Uterus (tissue), 4 donors: ENCODE data around the gene SIMC1. TPM values are rescaled to one million over a fixed set of nuclear protein-coding genes. Genes with fewer than 3 reads are reported as not detected.
A peak's percentile ranks its signal among the peaks of the same experiment; 100 is the strongest.

Experiments
- DNase-seq, 2 donors: peaks; one replicate each; pipeline ENCODE4 v3.0.0-alpha.2; 2019 to 2020
- H3K27ac ChIP-seq, 2 donors: fragments of 200-600 bp; sonication (generic); 1 replicate in 1 of 2; 2 replicates in 1 of 2; pipeline ENCODE4 v1.5.1; 2016 to 2018
- H3K27me3 ChIP-seq, 2 donors: fragments of 200-600 bp; sonication (generic); one replicate each; pipeline ENCODE4 v1.5.1; 2018 to 2019; ENCODE audit warnings: control low read depth in 1 of 2
- H3K36me3 ChIP-seq, 2 donors: fragments of 200-600 bp; sonication (generic); one replicate each; pipeline ENCODE4 v1.5.1; 2019; ENCODE audit warnings: control low read depth in 1 of 2
- H3K4me1 ChIP-seq, 2 donors: fragments of 200-600 bp; sonication (generic); one replicate each; pipeline ENCODE4 v1.5.1; 2018 to 2019; ENCODE audit warnings: control low read depth in 1 of 2
- H3K4me3 ChIP-seq, 2 donors: fragments of 200-600 bp; sonication (generic); 1 replicate in 1 of 2; 2 replicates in 1 of 2; pipeline ENCODE4 v1.5.1; 2018 to 2019; ENCODE audit warnings: mild to moderate bottlenecking in 1 of 2
- H3K9me3 ChIP-seq, 2 donors: fragments of 200-600 bp; sonication (generic); one replicate each; pipeline ENCODE4 v1.5.1; 2019; ENCODE audit warnings: control low read depth in 1 of 2
- CTCF ChIP-seq, 4 experiments: fragments of 200-600 bp in 2 of 4; fragments of 450-650 bp in 2 of 4; sonication (generic) in 2 of 4; IDR thresholded peaks; one replicate each; pipeline ENCODE4 v1.5.1; 2016 to 2019; ENCODE audit warnings: antibody characterized with exemption in 4 of 4, mild to moderate bottlenecking in 2 of 4, moderate library complexity in 1 of 4
- POLR2A ChIP-seq, 2 donors: fragments of 450-650 bp; IDR thresholded peaks; one replicate each; pipeline ENCODE4 v1.6.1; 2016; ENCODE audit warnings: antibody characterized with exemption in 2 of 2, mild to moderate bottlenecking in 1 of 2, moderate library complexity in 1 of 2
- intact Hi-C: fragments of 100-400 bp; cut with DNase I; formaldehyde crosslinking; loops from one replicate; pipeline ENCODE4 v1.15.1; 2023; ENCODE audit warnings: low total_unique reads
- total RNA-seq, 4 donors: library from RNA; depleted of rRNA in 3 of 4; stranded (reverse); fragments of >200 nt in 3 of 4; gene quantifications; one replicate each; pipeline versions ENCODE4 v1.1.0 to v1.2.4, GENCODE V29; 2014 to 2023
- donor health status: DM: yes; HTN: yes; CAD: no.

Gene SIMC1
- total RNA-seq, 4 donors from 2014 or later = 1.5 to 43.0 (median 14.9) TPM

DNA sequence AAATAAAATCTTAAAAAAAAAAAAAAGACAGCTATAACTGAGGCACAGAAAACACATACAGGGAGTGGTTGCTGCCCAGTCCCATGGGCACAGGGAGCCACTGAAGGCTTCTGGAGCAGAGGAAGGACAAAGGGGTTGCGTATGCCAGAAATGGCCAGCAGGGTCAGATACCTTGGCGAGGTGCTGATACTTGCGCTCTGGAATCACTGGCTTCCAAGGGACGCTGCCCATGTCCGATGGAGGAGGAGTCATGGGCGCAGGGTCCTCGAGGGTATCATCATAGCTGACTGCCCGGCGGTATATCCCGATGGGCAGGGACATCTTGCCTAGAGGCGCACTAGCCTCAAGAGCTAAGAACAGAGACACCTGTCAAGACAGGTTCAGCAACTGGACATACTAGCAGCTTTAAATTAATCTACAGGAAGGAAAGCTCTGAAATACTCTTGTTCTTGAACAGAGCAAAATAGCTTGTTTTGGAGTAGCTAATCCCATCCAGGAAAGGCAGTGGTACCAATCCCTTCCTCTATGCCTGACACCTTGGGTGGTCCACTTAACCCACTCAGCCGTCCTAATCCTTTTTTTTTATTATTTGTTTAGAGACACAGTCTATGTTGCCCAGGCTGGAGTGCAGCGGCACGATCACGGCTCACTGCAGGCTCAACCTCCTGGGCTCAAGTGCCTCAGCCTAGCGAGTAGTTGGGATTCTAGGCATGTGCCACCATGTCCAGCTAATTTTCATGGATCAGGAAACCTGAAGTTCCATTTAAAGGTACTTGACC is 117.4 kb downstream of the SIMC1 start:
- Histone ChIP-seq H3K4me3 (no peak overlapping the region), H3K4me1 (peaks cover 0 to 4% of the 10 kb centered on the region in 2 donors), H3K27me3 (no peaks in the 10 kb centered on the region), H3K9me3 (no peaks in the 10 kb centered on the region), H3K27ac (no peak overlapping the region), H3K36me3 (no peaks in the 10 kb centered on the region)
- no peak for TF ChIP-seq CTCF (IDR thresholded peaks at IDR 0.05)
- TF ChIP-seq POLR2A (IDR thresholded peaks at IDR 0.05) = no peak
- DNase-seq = no peak
- intact Hi-C loops = no loop called here

GRCh38 chr5:176356179-176356566 is 117.9 kb downstream of the SIMC1 start:
- intact Hi-C loops = no loop called here
- no peaks in the 10 kb centered on the region for H3K9me3 ChIP-seq

DNA sequence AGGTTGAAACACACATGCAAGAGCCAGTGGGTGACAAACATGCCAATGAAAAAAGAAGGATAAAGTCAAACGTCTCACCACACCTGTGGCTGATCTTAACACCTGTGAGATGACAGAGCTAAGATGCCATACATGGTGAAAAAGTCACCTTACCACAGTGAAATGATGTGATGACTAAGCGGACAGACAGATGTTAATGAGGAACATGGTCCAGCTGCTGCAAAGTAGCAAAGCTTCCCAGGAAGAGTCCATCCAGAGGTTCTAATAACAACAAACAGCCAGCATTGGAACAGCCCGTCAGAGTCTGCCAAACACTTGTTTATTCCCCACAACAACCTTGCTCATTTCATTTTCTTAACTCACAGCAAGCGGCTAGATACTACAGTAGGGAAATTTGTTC is 121.4 kb downstream of the SIMC1 start:
- Histone ChIP-seq H3K27me3 (no peaks in the 10 kb centered on the region), H3K9me3 (no peaks in the 10 kb centered on the region), H3K4me1 (peaks cover 0 to 4% of the 10 kb centered on the region in 2 donors), H3K4me3 (no peak overlapping the region), H3K27ac (no peak overlapping the region), H3K36me3 (no peaks in the 10 kb centered on the region)
- no peak for DNase-seq
- intact Hi-C loops = no loop called here
- TF ChIP-seq POLR2A (IDR thresholded peaks at IDR 0.05) (no peak), CTCF (IDR thresholded peaks at IDR 0.05) (no peak)

More at GRCh38 chr5:176356179-176356566, 117.9 kb downstream of the SIMC1 start:
- Histone ChIP-seq H3K27me3 (no peaks in the 10 kb centered on the region), H3K4me1 (peaks cover 0 to 4% of the 10 kb centered on the region in 2 donors), H3K36me3 (no peaks in the 10 kb centered on the region), H3K4me3 (no peak overlapping the region), H3K27ac (no peak overlapping the region)
- no peak for DNase-seq
- TF ChIP-seq CTCF (IDR thresholded peaks at IDR 0.05) (no peak), POLR2A (IDR thresholded peaks at IDR 0.05) (no peak)

- TF ChIP-seq POLR2A (IDR thresholded peaks at IDR 0.05) = no peak
- no peak for TF ChIP-seq CTCF (IDR thresholded peaks at IDR 0.05)
- H3K27ac ChIP-seq = peak overlapping the region; percentile 70 to 83
- H3K9me3 ChIP-seq = no peaks in the 10 kb centered on the region
- H3K4me1 ChIP-seq = peaks cover 0 to 4% of the 10 kb centered on the region in 2 donors
- intact Hi-C loops = no loop called here
- H3K4me3 ChIP-seq = peak overlapping the region; percentile 76 to 99
- H3K36me3 ChIP-seq = no peaks in the 10 kb centered on the region
- DNase-seq = no peak
- H3K27me3 ChIP-seq = no peaks in the 10 kb centered on the region
Measured at GRCh38 chr5:176360894-176361436, 122.7 kb downstream of the SIMC1 start.
